HFF-Myc (cell line): ENCODE measurements around the gene PSMB9.

Experiments
- DNase-seq: peaks from one replicate; pipeline ENCODE4 v3.0.0-alpha.2; 2011; ENCODE audit warnings: low read depth; ENCODE audit errors: extremely low read depth
- H3K4me3 ChIP-seq: replicated peaks from 2 replicates; pipeline ENCODE4 v1.5.1; 2011; ENCODE audit warnings: low read depth, mild to moderate bottlenecking, control low read depth, low read length
- CTCF ChIP-seq: IDR thresholded peaks from 2 replicates; pipeline ENCODE4 v1.5.1; 2012; ENCODE audit warnings: mild to moderate bottlenecking, low read depth, low read length, control low read depth; ENCODE audit errors: missing control alignments

The PSMB9 gene

GRCh38 chr6:32843979-32844838, 9.8 kb upstream of the PSMB9 start, which contains the start of gene PSMB8:
TSS of gene PSMB8 (minus strand) at chr6:32844047. CDS start at chr6:32843996, 51 bp downstream.
- no peak for TF ChIP-seq CTCF
- H3K4me3 ChIP-seq = peak within 1 kb of the TSS; percentile 59
- DNase-seq = peak; percentile 77

DNA sequence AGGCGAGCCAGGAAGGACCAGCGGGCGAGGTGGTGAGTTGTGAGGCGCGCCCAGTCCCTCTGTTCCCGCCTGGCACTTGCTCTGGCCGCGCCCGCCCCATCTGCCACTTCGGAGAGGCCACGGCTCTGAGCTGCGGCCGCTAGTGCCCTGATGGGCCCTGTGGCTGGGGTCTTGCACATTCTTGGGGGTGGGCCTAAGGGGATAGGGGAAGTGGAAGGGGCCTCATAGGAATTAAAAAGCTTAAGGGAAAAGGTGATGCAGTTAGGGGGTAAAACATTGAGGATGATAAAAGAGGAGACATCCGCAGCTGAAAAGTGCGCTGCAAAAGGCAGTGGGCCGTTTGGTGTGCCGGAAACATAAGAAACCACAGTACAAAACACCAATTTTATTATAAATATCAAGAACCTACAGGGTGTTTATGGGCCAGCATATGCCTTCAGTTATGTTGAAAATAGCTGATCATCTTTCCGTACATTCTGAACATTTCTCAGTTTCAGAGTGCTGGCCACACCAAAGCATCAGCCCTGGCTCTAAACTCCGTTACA, 9.1 kb upstream of the PSMB9 start:
- DNase-seq = no peak
- peak overlapping the region; percentile 59 for H3K4me3 ChIP-seq
- TF ChIP-seq CTCF = no peak

GRCh38 chr6:32845384-32845884, 8.6 kb upstream of the PSMB9 start:
- TF ChIP-seq CTCF = no peak
- no peak overlapping the region for H3K4me3 ChIP-seq
- DNase-seq = no peak

GRCh38 chr6:32847004-32847403, 7.0 kb upstream of the PSMB9 start:
- TF ChIP-seq CTCF = no peak
- no peak for DNase-seq
- H3K4me3 ChIP-seq = no peak overlapping the region

GRCh38 chr6:32847795-32848194, 6.2 kb upstream of the PSMB9 start:
- TF ChIP-seq CTCF = no peak
- DNase-seq = no peak
- no peak overlapping the region for H3K4me3 ChIP-seq

GRCh38 chr6:32849126-32849525, 4.9 kb upstream of the PSMB9 start:
- no peak for DNase-seq

More at GRCh38 chr6:32849126-32849525, 4.9 kb upstream of the PSMB9 start:
- no peak for TF ChIP-seq CTCF
- no peak overlapping the region for H3K4me3 ChIP-seq
